GM19324 (cell line): ENCODE data around the gene PPME1.
"Not testable (repeated sequence)": the region's sequence is repeated elsewhere in the genome, so short reads cannot be mapped to it uniquely, and the experiment has no call there.

Source experiments
- ATAC-seq: cut with Tn5 transposase; IDR thresholded peaks from one replicate; pipeline ENCODE4 v1.9.1; 2021; ENCODE audit warnings: mild to moderate bottlenecking, moderate library complexity; ENCODE audit not compliant: unreplicated experiment, low FRiP score

Gene PPME1, protein sequence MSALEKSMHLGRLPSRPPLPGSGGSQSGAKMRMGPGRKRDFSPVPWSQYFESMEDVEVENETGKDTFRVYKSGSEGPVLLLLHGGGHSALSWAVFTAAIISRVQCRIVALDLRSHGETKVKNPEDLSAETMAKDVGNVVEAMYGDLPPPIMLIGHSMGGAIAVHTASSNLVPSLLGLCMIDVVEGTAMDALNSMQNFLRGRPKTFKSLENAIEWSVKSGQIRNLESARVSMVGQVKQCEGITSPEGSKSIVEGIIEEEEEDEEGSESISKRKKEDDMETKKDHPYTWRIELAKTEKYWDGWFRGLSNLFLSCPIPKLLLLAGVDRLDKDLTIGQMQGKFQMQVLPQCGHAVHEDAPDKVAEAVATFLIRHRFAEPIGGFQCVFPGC

DNA sequence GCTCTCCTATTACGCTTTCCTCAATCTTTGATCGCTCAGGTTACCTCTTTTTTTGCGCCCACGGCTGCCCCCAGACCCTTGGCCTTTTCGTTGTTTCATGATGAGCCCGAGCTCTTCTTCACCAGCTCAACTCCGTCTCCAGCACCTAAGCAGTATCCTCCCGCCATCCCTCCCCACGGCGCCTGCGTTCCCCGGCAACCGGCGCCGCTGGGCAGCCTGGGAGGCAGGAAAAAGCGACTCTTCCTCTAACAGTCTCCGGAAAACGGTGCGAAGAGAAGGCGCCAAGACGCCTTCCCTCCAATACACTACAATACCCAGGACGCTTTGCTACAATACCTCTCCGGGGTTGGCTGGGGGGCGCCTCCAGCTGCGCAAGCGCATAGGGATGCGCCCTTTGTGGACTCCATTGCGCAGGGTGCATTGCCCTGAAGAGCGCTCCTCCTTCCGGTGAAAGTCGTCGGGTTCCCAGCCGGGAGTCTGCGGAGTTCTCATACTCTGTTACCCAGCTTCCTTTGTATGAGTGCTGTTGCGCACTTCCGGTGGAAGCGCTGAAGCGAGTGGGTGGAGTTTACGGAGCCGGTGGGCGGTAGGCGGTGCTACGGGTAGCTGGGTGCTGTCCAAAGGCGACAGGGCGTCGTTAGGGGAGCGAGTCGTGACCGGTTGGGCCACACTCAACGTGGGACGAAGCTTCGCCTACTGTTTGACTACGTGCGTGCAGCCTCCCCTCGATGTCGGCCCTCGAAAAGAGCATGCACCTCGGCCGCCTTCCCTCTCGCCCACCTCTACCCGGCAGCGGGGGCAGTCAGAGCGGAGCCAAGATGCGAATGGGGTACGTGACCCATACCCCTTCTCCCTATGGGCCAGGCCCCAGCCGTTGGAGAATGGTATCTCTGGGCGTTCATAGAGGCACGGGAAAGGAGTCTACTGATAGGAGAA lies at the start of gene PPME1, which contains the start of gene C2CD3:
TSS of gene PPME1 (plus strand) at position 596 of the 936 bp plus-strand sequence. CDS start at position 729, 133 bp downstream.
TSS of gene C2CD3 (minus strand) at position 309 of the 936 bp plus-strand sequence. CDS start at position 99, 210 bp downstream.
- peak; percentile 96 for ATAC-seq

DNA sequence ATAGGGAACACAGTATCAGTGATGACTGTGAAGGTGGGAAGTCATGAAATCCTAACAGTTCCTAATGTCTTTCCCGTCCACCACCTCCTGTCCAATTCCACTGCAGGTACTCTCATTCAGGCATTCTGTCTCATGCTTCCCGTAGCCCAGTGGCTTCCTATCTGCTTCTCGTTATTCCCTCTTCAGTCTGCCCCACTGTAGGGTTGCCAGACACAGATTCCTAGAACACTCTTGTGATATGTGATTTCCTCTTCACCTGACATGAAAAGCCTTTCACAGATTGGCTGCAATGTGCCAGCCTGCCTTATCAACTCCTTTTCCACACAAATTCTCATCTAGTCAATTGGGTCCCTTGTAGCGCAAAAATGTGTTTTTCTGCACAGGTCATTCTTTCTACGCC lies 49.3 kb upstream of the PPME1 start:
- no peak for ATAC-seq

DNA sequence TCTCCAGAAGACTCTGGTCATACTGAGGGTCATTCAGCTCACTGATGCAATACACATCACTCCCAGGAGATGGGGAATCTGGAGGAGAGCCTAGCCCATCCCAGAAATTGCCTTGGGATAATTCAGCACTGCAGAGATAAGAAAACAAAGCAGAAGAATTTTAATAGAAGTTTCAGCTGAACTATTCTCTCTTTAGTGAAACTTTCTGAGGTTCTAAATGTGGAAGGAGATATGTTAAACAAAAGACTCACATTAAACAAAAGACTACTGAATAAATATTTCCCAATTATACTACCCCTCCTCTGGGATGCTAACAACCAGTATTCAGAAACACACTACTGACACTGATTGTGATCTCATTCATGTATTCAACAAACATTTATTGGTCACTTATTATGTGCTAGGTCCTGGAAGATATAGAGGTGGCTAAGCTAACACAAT lies 48.1 kb upstream of the PPME1 start:
- no peak for ATAC-seq

DNA sequence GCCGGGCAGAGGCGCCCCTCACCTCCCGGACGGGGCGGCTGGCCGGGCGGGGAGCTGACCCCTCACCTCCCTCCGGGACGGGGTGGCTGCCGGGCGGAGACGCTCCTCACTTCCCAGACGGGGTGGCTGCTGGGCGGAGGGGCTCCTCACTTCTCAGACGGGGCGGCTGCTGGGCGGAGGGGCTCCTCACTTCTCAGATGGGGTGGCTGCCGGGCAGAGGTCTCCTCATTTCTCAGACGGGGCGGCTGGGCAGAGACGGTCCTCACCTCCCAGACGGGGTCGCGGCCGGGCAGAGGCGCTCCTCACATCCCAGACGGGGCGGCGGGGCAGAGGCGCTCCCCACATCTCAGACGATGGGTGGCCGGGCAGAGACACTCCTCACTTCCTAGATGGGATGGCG lies 42.0 kb upstream of the PPME1 start:
- not testable (repeated sequence) for ATAC-seq

DNA sequence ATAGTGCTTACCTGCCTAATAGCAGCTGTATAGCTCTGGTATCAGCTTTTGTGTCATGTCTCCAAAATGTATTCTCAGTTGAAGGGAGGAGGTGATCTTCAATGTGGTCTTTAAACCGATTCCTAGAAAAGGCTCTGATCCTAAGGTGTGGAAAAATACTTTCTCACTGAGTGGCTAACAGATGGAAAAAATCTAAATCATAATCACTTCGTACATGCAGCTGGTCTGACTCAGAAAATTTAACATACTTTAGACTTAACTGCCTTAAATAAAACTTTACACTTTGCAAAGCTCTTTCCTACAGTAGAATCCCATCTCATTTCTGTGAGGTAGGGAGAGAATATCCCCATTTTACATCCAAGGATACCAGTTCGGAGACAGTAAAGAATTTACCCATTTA lies 38.3 kb upstream of the PPME1 start:
- ATAC-seq = no peak

DNA sequence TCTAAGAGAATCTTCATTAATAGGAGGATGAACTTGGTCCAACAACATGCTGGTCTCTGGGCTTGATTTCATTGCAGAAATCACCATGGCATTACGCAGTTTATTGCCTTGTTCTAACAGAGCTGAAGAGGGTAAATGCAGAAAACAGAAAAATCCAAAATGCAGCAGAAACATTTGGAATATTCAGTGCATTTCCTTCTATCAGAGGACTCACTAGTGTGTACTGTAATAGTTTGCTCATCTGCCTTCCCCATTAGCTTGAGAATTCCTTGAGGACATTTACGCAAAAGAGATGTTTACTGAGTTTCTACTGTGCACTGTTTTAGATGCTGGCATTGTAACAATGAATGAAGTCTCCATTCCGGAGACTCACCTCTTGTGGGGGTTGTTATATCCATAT lies 37.7 kb upstream of the PPME1 start:
- no peak for ATAC-seq

DNA sequence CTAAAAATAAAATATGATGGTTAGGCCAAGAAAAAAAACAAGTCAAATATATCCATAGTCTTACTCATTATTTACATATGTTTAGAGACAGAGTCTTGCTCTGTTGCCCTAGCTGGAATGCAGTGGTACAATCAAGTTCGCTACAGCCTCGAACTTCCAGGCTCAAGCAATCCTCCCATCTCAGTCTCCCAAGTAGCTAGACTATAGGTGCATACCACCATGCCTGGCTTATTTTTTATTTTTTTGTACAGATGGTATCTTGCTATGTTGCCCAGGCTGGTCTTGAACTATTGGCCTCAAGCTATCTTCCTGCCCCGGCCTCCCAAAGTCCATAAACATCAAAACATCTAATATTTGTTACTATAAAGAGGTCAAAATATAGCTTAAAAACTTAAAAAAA lies 36.4 kb upstream of the PPME1 start:
- no peak for ATAC-seq

DNA sequence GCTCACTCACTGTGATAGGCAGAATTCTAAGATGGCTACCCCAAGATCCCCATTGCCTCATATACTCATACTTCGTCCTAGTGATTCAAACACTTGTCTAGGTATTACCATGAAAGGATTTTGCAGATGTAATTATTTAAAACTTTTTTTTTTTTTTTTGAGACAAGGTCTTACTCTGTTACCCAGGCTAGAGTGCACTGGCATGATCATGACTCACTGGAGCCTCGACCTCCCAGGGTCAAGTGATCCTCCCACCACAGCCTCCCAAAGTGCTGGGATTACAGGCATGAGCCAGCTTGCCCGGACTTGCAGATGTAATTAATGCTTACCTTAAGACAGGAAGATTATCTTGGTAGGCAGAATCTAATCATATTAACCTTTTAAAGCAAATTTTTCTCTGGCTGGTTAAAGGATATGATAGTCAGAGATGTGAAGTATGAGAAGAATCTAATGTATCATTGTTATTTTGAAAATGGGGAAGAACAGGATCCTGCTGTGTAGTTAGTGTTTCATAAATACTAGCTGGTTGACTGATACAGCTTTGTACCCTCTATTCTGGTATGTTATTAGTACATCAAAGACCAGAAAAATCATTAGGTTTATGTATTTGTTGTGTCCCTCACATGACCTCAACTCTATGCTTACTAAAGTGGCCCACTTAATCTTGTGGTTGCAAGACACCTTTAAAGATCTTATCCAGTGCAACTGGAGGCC lies 35.8 kb upstream of the PPME1 start:
- no peak for ATAC-seq

DNA sequence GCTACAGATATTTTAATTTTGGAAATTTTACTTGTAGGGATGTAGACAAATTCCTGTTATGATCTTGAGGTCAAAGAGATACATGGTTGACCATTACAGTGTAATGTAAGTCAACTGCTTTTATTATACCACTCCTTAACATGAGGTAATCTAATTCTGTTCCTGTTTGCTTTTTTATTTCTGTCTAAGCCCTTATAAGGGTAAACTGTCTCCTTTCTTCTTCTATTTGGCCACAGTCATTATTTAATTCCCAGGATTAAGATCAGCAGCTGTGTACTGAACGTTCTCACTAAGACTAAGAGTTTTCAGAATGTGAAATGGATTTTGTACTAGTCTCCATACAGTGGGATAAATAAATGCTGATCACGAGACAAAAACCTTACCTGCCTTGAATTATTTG lies 33.1 kb upstream of the PPME1 start:
- no peak for ATAC-seq

DNA sequence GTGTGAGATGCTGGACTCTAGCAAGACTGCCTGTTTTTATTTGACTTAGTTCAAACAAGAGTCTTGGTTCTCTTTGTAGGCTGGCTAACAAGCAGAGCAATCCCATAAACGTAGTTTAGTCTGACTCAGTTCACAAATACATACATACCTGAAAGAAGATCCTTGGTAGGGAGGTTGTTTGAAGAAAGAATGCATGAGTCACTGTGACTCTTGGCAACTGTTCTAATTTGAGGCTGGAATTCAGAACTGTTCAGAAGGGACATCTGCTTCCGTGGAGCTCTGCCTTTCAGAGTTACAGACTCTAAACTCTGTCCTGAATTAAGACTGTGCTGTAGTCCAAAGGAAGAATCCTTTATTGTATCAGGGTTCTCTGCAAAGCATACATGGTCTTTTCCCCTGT lies 32.5 kb upstream of the PPME1 start:
- ATAC-seq = no peak

DNA sequence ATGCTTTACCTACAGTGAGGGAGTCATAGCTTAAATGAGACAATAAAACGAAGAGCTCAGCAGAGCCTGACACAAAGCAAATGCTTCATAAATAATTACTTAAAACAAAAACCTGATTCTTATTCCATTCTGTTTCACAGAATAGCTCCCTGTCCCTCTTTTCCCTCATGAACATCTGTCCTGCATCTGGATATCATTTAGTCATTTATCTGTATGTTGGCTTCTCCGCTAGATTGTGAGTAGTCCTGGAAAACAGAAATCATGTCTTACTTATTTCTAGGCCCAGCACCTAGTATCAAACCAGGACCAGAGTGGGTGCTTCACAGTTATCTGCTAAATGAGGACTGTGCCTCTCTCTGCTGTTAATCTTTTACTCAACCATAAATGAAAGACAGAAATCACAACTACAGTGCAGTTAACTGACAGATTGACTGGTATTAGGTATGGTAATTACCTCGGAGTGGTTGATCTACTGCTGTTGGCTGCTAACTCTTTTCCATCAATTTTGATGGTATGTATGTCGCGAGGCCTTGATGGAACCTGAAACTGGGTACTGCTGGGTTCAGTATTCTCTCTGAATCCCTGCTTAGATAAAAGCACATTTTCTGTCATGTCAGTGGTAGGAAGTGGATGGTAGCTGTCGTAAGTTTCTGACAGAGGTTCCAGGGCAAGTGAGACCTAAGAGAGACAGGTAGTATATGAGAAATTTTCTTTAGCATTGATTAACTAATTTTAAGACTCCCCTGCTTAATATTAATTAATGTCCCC lies 31.8 kb upstream of the PPME1 start:
- ATAC-seq = no peak

DNA sequence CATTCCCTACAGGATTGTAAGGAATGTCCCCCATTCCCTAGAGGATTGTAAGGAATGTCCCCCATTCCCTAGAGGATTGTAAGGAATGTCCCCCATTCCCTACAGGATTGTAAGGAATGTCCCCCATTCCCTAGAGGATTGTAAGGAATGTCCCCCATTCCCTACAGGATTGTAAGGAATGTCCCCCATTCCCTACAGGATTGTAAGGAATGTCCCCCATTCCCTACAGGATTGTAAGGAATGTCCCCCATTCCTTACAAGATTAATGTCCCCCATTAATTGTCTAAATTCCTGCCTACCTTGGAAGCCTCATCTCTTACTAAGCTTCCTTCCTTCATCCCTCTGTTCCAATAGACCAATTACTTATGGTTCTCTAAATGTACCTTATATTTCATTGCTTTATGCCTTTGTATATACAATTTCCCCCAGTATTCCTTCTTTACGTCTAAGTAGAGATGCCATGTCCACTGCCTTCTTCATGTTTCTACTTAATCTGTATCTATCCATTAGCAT lies 31.1 kb upstream of the PPME1 start:
- ATAC-seq = not testable (repeated sequence)

DNA sequence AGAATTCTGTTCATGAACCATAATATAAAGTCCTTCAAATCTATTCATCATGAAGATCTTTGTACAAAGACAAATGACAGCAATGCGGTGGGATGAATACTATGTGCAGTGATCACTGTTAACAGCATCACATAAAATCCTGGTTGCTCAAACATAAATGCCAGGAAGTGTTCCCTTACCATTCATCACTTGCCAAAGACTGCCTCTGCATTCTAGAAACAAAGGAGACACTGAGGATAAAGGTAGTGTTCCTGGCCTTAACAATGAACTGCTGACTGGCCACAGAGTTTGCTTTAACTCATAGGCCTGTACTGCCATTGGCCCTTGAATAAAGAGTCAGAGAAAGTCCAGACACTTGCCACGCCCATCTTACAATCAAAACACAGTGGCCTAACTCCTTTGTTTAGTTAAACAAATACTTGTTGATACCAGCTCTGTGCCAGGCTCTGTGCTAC lies 29.8 kb upstream of the PPME1 start:
- no peak for ATAC-seq

DNA sequence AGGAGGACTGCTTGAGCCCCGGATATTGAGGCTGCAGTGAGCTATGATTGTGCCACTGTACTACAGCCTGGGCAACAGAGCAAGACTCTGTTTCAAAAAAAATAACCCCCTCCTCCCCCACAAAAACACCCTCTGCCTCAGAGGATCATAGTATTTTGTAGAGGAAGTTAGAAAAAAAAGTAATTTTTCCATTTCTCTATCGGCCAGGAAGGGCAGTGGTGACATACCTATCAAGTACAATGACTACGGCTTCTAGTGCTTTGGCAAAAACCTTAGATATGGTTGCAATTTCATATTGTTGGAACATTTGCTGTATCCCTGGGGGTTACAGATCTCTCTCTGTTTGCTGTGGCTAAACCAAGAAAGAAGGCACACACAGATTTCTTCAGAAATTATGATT lies 29.2 kb upstream of the PPME1 start:
- no peak for ATAC-seq

DNA sequence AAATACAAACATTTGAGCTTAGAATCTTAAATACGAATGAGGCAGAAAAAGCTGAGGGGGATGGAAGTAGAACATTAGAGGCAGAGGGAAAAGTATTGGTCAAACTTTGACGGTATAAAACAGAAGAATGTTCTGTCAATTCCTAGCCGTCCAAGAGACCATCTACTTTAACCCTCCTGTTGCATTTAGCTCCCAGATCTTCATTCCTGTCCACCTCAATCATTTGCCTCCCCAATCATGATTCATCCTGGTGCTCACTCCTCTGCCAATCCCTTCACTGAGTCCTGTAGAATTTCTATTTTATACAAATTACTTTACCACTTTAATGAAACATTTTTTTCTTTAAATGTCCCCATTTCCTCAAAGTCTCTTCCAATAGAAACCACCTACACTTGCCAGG lies 28.5 kb upstream of the PPME1 start:
- no peak for ATAC-seq

DNA sequence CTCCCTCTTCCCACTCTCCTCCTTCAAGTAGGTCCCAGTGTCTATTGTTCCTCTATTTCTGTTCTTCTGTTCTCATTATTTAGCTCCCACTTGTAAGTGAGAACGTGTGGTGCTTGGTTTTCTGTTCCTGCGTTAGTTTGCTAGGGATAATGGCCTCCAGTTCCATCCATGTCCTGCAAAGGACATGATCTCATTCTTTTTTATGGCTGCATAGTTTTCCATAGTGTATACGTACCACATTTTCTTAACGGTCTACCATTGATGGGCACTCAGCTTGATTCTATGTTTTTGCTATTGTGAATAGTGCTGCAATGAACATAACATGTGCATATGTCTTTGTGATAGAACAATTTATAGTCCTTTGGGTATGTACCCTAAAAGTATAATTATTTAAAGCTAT lies 26.5 kb upstream of the PPME1 start:
- ATAC-seq = no peak

DNA sequence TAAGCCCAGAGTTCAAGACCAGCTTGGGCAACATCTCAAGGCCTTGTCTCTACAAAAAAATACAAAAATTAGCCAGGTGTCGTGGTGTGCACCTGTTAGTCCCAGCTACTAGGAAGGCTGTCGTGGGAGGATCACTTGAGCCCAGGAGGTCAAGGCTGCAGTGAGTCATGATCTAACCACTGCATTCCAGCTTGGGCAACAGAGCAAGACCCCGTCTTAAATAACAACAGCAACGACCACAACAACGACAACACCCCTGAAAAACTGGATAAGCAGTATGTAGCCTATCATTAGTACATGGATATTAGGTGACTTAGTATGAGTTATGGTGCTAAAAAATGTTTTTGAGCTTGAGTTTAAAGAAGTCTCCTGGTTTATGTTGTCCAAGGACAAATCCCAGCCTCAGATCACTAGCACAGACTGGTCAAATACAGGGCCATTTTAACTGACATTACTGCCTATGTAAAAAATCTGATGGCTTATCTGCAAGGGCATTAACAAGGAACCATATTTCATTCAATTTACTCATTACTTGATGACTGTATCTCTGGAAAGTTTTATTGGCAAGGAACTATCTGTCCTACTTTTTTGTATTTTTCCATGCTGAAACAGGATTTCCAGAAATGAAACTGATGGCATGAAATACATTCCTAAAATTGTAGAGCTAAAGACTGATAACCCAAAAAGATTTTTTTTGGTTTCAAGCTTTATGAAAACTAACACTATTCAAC lies 23.7 kb upstream of the PPME1 start:
- ATAC-seq = no peak

DNA sequence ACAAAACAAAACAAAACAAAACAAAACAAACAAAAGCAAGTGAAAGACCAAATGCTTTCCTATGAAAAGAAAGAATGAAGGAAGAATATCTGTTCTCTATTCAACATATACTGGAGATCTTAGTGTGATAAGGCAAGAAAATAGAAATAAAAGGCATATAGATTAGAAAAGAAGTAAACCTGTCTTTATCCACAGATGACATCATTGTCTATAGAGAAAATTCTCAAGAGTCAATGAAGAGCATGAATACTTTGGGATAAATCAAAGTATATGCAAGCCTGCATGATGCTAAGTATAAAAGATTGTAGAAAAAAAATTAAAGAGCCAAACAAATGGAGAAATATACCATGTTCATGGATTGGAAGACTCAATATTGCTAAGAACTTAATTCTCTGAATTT lies 17.9 kb upstream of the PPME1 start:
- no peak for ATAC-seq
